HG02970 (cell line): ENCODE data around the gene LRMDA.

Source experiments
- ATAC-seq: cut with Tn5 transposase; IDR thresholded peaks from one replicate; pipeline ENCODE4 v1.9.1; 2021; ENCODE audit warnings: mild to moderate bottlenecking, moderate library complexity, moderate number of reproducible peaks; ENCODE audit not compliant: unreplicated experiment, low FRiP score

The LRMDA gene

GRCh38 chr10:76451911-76452310 lies 1020.5 kb downstream of the LRMDA start:
- ATAC-seq, result no peak

- ATAC-seq, result no peak
Observed at GRCh38 chr10:76453332-76453731, 1021.9 kb downstream of the LRMDA start.

GRCh38 chr10:76453997-76454396 lies 1022.6 kb downstream of the LRMDA start:
- no peak for ATAC-seq

- ATAC-seq, result no peak
Observed at GRCh38 chr10:76454506-76455140, 1023.2 kb downstream of the LRMDA start.

GRCh38 chr10:76456197-76456596 lies 1024.8 kb downstream of the LRMDA start:
- ATAC-seq, result no peak

- no peak for ATAC-seq
Observed at GRCh38 chr10:76459016-76459730, 1027.7 kb downstream of the LRMDA start.

GRCh38 chr10:76461024-76461423 lies 1029.6 kb downstream of the LRMDA start:
- no peak for ATAC-seq

GRCh38 chr10:76463111-76463510 lies 1031.7 kb downstream of the LRMDA start:
- ATAC-seq, result no peak

GRCh38 chr10:76466836-76467503 lies 1035.5 kb downstream of the LRMDA start:
- no peak for ATAC-seq

- ATAC-seq, result no peak
Observed at GRCh38 chr10:76469675-76470074, 1038.3 kb downstream of the LRMDA start.

GRCh38 chr10:76479103-76479790 lies 1047.8 kb downstream of the LRMDA start:
- no peak for ATAC-seq

GRCh38 chr10:76481178-76481577 lies 1049.8 kb downstream of the LRMDA start:
- no peak for ATAC-seq

GRCh38 chr10:76487582-76487981 lies 1056.2 kb downstream of the LRMDA start:
- ATAC-seq, result no peak

GRCh38 chr10:76488602-76489001 lies 1057.2 kb downstream of the LRMDA start:
- no peak for ATAC-seq

GRCh38 chr10:76491216-76491615 lies 1059.8 kb downstream of the LRMDA start:
- no peak for ATAC-seq

GRCh38 chr10:76492026-76492425 lies 1060.6 kb downstream of the LRMDA start:
- no peak for ATAC-seq

GRCh38 chr10:76492678-76493472 lies 1061.5 kb downstream of the LRMDA start:
- no peak for ATAC-seq

GRCh38 chr10:76497666-76498065 lies 1066.2 kb downstream of the LRMDA start:
- ATAC-seq, result no peak

GRCh38 chr10:76504823-76505222 lies 1073.4 kb downstream of the LRMDA start:
- no peak for ATAC-seq

GRCh38 chr10:76509446-76509845 lies 1078.0 kb downstream of the LRMDA start:
- no peak for ATAC-seq
